GM21447 (cell line): ENCODE measurements around the gene PDRG1.

Experiments used
- ATAC-seq: cut with Tn5 transposase; IDR thresholded peaks from one replicate; pipeline ENCODE4 v1.9.1; 2021; ENCODE audit not compliant: unreplicated experiment

Gene PDRG1

DNA sequence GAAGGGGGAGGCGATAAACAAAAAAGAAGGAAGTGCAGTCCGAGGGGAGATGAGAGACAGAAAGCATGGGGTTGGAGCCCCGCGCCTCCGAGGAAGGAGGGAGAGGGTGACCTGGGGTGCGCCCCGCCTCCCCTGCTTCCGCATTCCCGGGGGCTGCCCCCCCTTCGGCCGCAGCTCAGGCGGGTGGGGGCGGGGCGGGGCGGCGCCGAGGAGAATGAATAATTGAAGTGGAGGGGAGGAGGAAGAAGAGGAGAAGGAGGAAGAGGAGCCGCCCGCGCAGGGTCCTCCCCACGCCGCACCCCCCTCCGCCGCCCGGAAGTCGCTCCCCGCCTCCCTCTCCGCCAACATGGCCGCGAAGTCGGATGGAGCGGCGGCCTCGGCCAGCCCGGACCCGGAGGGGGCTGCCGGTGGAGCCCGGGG, 16.0 kb upstream of the PDRG1 start, which contains the start of gene XKR7:
XKR7 (plus strand) TSS at position 322 of the 420 bp plus-strand sequence; CDS start at position 347, 25 bp downstream.
- ATAC-seq = no peak

GRCh38 chr20:31966991-31967655, 15.3 kb upstream of the PDRG1 start:
- no peak for ATAC-seq

DNA sequence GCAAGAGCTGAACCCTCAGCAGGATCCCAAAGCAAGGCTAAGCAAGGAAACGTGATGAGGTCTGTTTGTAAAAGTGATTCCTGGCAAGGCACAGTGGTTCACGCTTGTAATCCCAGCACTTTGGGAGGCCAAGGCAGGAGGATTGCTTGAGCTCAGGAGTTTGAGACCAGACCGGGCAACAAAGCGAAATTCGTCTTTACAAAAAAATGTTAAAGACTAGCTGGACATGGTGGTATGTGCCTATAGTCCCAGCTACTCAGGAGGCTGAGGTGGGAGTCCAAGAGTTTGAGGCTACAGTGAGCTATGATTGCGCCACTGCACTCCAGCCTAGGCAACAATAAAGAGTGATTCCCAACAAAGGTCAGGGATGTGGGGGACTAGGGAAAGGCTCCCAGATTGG, 12.0 kb upstream of the PDRG1 start:
- ATAC-seq = no peak

- ATAC-seq = no peak
These were observed 10.9 kb upstream of the PDRG1 start for GRCh38 chr20:31962761-31963160.

GRCh38 chr20:31956556-31957526, 5.0 kb upstream of the PDRG1 start:
- no peak for ATAC-seq

- ATAC-seq = no peak
These were observed 2.7 kb upstream of the PDRG1 start for GRCh38 chr20:31954500-31954899.

- no peak for ATAC-seq
These were observed 1.8 kb upstream of the PDRG1 start for GRCh38 chr20:31953556-31954148.

- ATAC-seq = no peak
These were observed 680 bp downstream of the PDRG1 start for GRCh38 chr20:31951203-31951529.

GRCh38 chr20:31949877-31950646, 1.8 kb downstream of the PDRG1 start:
- no peak for ATAC-seq

DNA sequence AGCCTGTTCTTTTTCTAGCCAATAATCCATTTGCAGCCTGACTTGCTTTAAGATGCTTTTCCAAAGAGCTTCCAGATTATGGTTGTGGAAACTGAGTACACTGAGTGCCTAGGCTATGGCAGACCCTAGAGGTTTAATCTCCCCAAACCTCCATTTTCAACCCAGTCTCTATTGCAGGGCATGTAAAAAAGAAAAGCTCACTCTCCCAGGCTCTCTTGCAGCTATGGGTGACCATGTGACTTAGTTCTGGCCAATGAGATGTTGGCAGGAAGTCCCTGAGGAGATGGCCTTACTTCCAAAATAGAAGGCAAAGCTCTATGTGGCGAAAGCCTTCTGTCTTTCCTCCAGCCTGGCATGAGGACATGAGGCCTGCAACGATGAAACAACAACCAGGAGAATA, 3.8 kb downstream of the PDRG1 start:
- ATAC-seq = no peak

GRCh38 chr20:31945785-31946184, 6.1 kb downstream of the PDRG1 start:
- ATAC-seq = no peak

DNA sequence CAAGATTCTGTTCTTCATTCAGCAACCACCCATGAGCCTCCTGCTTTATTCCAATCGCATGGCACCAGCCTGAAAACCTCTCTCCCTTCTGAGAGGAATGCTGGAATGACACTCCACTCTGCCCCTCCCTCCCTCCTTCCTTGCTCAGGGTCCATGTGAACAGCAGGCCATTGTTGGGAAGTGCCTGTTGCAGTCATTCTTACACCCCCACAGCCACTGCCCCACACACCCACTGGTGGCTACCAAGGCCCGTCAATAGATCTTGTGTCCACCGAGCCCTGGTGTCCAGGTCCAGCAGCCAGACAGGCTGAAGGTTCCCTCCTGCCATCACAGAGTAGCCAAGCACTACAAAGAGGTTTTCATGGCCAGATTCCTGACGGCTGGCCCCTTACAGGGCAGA, 6.5 kb downstream of the PDRG1 start:
- ATAC-seq = no peak

DNA sequence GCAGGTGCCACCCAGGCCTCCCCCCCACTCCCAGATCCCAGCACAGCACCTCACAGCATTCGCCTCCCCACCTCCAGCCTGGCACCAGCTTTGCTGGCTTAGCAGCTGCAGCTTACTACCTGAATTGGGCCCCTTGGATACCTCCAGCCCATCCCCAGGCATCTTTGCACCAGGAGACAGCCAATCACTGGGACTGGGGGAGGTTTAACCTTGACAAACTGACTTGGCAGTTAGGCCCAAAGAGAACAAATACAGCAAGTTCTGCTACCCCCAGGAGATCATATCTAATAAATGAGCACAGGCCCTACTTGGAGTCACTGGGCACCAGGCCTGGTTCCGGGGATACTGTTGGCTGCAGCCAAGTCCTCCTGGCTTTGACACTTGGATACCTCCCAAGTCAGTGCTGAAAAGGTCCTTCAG, 8.8 kb downstream of the PDRG1 start:
- ATAC-seq = no peak

DNA sequence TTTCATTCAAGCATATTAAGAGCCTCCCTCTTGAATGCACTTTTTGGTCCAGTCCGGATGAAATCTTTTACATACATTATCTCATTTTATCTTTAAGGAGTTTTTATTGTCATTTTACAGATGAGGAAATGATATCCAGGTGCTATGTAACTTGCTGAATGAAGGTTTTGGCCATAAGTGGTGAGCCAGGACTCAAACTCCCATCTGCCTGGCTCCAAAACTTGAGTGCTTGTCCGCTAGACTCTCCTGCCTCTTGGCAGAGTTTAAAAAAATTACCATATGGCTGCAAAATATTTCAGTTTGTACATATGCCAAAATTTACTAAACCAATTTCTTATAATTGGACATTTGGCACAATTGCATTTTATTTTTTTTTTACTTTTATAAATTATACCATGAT, 12.2 kb downstream of the PDRG1 start:
- ATAC-seq = no peak

DNA sequence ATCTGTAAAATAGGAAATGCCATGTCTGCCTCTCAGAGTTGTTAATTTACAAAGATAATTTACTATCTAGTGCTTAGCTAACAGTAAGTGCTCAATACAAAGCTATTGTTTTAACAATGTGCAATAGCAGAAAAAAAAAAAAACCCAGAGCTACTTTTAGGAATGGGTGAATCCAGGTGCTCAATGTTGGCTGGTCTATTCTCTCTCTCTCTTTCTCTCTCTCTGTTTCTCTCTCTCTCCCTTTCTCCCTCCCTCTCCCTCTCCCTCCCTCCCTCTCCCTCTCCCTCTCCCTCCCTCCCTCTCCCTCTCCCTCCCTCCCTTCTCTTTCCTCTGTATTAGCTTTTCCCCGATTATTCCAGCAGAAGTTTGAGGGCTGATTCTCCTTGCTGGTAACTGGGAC, 14.0 kb downstream of the PDRG1 start:
- ATAC-seq = no peak

- ATAC-seq = no peak
These were observed 15.4 kb downstream of the PDRG1 start for GRCh38 chr20:31936420-31936819.

DNA sequence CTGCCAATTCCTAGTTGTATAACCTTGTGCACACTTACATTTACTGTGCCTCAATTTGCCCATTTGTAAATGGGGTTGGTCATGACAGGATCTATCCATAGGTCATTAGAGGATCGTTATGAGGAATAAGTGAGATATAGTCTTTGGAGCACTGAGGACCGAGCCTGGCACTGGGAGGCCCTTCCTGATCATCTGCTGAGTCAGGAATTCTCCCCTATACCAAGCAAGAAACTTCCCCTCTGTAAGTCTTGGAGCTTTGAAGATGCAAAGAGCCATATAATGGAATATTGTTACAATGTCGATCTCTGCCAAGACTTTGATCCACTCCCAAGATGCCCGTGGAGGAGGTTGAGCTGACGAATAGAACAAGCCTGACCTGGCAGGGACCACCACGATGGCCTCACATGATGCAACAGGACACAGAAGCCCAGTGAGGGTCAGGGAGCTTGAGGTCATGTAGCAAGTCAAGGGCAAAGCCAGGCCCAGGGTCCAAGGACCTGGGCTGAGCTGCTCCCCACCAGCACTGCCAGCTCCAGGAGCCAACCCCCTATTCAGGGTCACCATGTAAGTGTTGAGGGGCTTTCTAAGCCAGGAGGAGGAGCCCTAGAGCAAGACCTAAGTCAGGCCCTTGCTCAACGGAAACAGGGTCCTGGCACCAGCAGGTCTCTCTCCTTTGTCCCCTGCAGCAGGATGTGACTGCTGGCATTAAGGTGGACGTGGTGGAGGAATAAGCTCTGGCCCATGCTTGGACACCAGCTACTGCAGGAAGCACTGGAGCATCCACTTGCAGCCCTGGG, 16.7 kb downstream of the PDRG1 start:
- ATAC-seq = no peak

- no peak for ATAC-seq
These were observed 17.4 kb downstream of the PDRG1 start for GRCh38 chr20:31934491-31934890.

GRCh38 chr20:31933698-31934097, 18.1 kb downstream of the PDRG1 start:
- ATAC-seq = no peak

- no peak for ATAC-seq
These were observed 21.1 kb downstream of the PDRG1 start for GRCh38 chr20:31930779-31931178.
